ENCODE data around the gene CYP2A13. TPM values are rescaled to one million over a fixed set of nuclear protein-coding genes. Genes with fewer than 3 reads are reported as not detected.
"Not testable (repeated sequence)": the region's sequence is repeated elsewhere in the genome, so short reads cannot be mapped to it uniquely, and the experiment has no call there.

The CYP2A13 gene
- polyA plus RNA-seq, 3 donors = not detected

DNA sequence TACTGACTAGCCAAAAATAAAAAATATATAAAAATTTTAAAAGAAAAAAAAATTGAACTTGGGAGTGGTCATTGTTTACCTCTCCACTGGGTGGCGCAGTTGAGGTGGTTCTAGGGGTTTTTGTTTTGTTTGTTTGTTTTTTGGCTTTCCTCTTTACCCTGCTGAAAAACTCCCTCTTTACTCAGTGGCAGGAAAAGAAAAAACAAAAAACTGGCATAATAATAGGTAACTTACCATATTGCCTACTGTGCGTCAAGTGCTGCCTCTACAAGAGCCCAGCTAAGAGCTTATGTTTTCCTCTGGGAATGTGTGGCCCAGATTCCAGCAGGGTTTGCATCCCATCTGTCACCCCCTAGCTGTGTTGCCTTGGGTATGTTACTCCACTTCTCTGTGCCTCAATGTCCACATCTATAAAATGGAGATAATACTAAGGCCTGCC, 38.5 kb downstream of the CYP2A13 start:
- H3K4me3 Mint-ChIP-seq = not testable (repeated sequence)

GRCh38 chr19:41127362-41127761, 39.1 kb downstream of the CYP2A13 start:
- not testable (repeated sequence) for H3K4me2 ChIP-seq (replicated peaks; ENCODE audit: extremely low read depth, low read length, poor library complexity, severe bottlenecking)
- H2AFZ ChIP-seq (ENCODE audit: insufficient read depth, low read depth, low read length, poor library complexity, severe bottlenecking) = peak overlapping the region; percentile 68

More for the DNA sequence above, 38.5 kb downstream of the CYP2A13 start:
- peaks cover 16% of the 10 kb centered on the region for H3K4me1 Mint-ChIP-seq
- H3K4me1 ChIP-seq (ENCODE audit: control insufficient read depth in 1 of 2, insufficient read depth in 2 of 2, low read length in 2 of 2); H3K9me3 Mint-ChIP-seq; H3K4me2 ChIP-seq (replicated peaks; ENCODE audit: extremely low read depth, low read length, poor library complexity, severe bottlenecking); H3K36me3 ChIP-seq (replicated peaks in 1 of 2; ENCODE audit: control insufficient read depth in 1 of 2, insufficient read depth in 2 of 2, low read length in 2 of 2); H3K27me3 ChIP-seq (ENCODE audit: control insufficient read depth in 2 of 2, insufficient read depth in 2 of 2, low read length in 2 of 2); H3K27ac Mint-ChIP-seq; H3K79me2 ChIP-seq (ENCODE audit: insufficient read depth, low read length); H3K27ac ChIP-seq (ENCODE audit: low read depth in 1 of 2, low read length in 2 of 2); H4K20me1 ChIP-seq (ENCODE audit: insufficient read depth, low read length); H3K9me3 ChIP-seq (replicated peaks in 1 of 2; ENCODE audit: control insufficient read depth in 1 of 2, insufficient read depth in 1 of 2, low read length in 2 of 2); H3K4me3 ChIP-seq (replicated peaks in 1 of 3; ENCODE audit: low read depth in 2 of 3, low read length in 3 of 3); H3K9ac ChIP-seq (ENCODE audit: insufficient read depth, low read length, poor library complexity, severe bottlenecking); H3K36me3 Mint-ChIP-seq; H2AFZ ChIP-seq (ENCODE audit: insufficient read depth, low read depth, low read length, poor library complexity, severe bottlenecking): not testable (repeated sequence)
- H3K27me3 Mint-ChIP-seq (ENCODE audit: low read depth in 3 of 3) = peaks cover 22 to 33% (median 33%) of the 10 kb centered on the region in 3 donors
- intact Hi-C loops (cut with micrococcal nuclease) = loop anchor here in 1 of 2 donors (2.0 kb wide), 1 partner anchor 182 kb away; no protein-coding TSS in a partner anchor
- peak; percentile 75 for TF ChIP-seq CTCF (IDR thresholded peaks at IDR 0.05)
- WGBS (ENCODE audit: insufficient coverage) = no CpG with 5 or more reads among the region's 2 CpGs
- peak; percentile 6 to 41 (median 24) for DNase-seq

More at GRCh38 chr19:41127362-41127761, 39.1 kb downstream of the CYP2A13 start:
- not testable (repeated sequence) for H3K4me3 ChIP-seq (replicated peaks in 1 of 3; ENCODE audit: low read depth in 2 of 3, low read length in 3 of 3); H3K9ac ChIP-seq (ENCODE audit: insufficient read depth, low read length, poor library complexity, severe bottlenecking); H3K79me2 ChIP-seq (ENCODE audit: insufficient read depth, low read length); H4K20me1 ChIP-seq (ENCODE audit: insufficient read depth, low read length); H3K4me1 ChIP-seq (ENCODE audit: control insufficient read depth in 1 of 2, insufficient read depth in 2 of 2, low read length in 2 of 2); H3K36me3 Mint-ChIP-seq; H3K27ac ChIP-seq (ENCODE audit: low read depth in 1 of 2, low read length in 2 of 2); DNase-seq; H3K36me3 ChIP-seq (replicated peaks in 1 of 2; ENCODE audit: control insufficient read depth in 1 of 2, insufficient read depth in 2 of 2, low read length in 2 of 2); H3K9me3 ChIP-seq (replicated peaks in 1 of 2; ENCODE audit: control insufficient read depth in 1 of 2, insufficient read depth in 1 of 2, low read length in 2 of 2); H3K27me3 ChIP-seq (ENCODE audit: control insufficient read depth in 2 of 2, insufficient read depth in 2 of 2, low read length in 2 of 2); H3K9me3 Mint-ChIP-seq
- intact Hi-C loops (cut with micrococcal nuclease) = loop anchor here in 1 of 2 donors (2.0 kb wide), 1 partner anchor 181 kb away; no protein-coding TSS in a partner anchor
- peak overlapping the region in 1 of 2 donors; percentile 76 for H3K4me3 Mint-ChIP-seq
- H3K27me3 Mint-ChIP-seq (ENCODE audit: low read depth in 3 of 3) = peaks cover 27 to 35% (median 33%) of the 10 kb centered on the region in 3 donors
- peak overlapping the region in 1 of 7 donors; percentile 38 for H3K27ac Mint-ChIP-seq
- 100% methylated on average over 1 of the region's 7 CpGs for WGBS (ENCODE audit: insufficient coverage)
- peaks cover 16% of the 10 kb centered on the region for H3K4me1 Mint-ChIP-seq
